GM12878 (cell line): ENCODE measurements around the gene PTPRM. TPM values are rescaled to one million over a fixed set of nuclear protein-coding genes. Genes with fewer than 3 reads are reported as not detected.

Source experiments
- ATAC-seq: fragments of 200-7000 bp; cut with Tn5 transposase; 3 replicates; pipeline ENCODE4 v1.9.1; 2020; ENCODE audit warnings: mild to moderate bottlenecking, moderate library complexity
- BruUV-seq: library from RNA; stranded (reverse); fragments of 400-500 nt; replicated peaks from 2 replicates; lab custom pipeline; 2021; lab: Mats Ljungman, UMichigan
- CTCF ChIA-PET: fragments of 300-600 bp; sonication (Branson Sonifier 250); formaldehyde crosslinking; extraction: SDS; loops from one replicate; lab custom pipeline; 2021; ENCODE audit warnings: inconsistent platforms; lab: Yijun Ruan, JAX
- POLR2A ChIA-PET: fragments of 350-600 bp; formaldehyde crosslinking; extraction: SDS; loops from one replicate; lab custom pipeline; 2021; ENCODE audit warnings: inconsistent platforms; lab: Charles Lee
- RAD21 ChIA-PET: fragments of 300-600 bp; sonication (Branson Sonifier 250); formaldehyde crosslinking; loops from one replicate; lab custom pipeline; 2023; ENCODE audit warnings: antibody characterized with exemption; ENCODE audit not compliant: unreplicated experiment; lab: Charles Lee
- SMC1A ChIA-PET: fragments of 300-600 bp; sonication (Branson Sonifier 250); formaldehyde crosslinking; loops from one replicate; lab custom pipeline; 2023; ENCODE audit not compliant: unreplicated experiment, uncharacterized antibody; lab: Charles Lee
- DNase-seq: peaks from one replicate; pipeline ENCODE4 v3.0.0-alpha.2; 2011; ENCODE audit warnings: low read depth, low spot score
- FAIRE-seq: peaks from 3 replicates; lab custom pipeline; 2011; peaks lifted over from hg19 to GRCh38; lab: Jason Lieb, UNC
- H2AFZ ChIP-seq: 2 replicates; pipeline ENCODE4 v1.6.0; 2011; ENCODE audit warnings: low read depth, low read length, control low read depth; ENCODE audit not compliant: control insufficient read depth
- H3K27ac ChIP-seq: 2 replicates; pipeline ENCODE4 v1.5.1; 2011; ENCODE audit warnings: control low read depth; ENCODE audit not compliant: control insufficient read depth, insufficient read depth
- H3K27me3 ChIP-seq, 2 experiments: replicated peaks in 1 of 2; 2 replicates each; pipeline versions ENCODE4 v1.6.0 to v1.6.1; 2011; ENCODE audit warnings: low read length in 1 of 2; ENCODE audit not compliant: control insufficient read depth in 2 of 2, insufficient read depth in 2 of 2
- H3K36me3 ChIP-seq, 2 experiments: 2 replicates each; pipeline ENCODE4 v1.5.1; 2011; ENCODE audit warnings: low read length in 1 of 2; ENCODE audit not compliant: control insufficient read depth in 2 of 2, insufficient read depth in 2 of 2
- H3K4me1 ChIP-seq: 2 replicates; pipeline ENCODE4 v1.6.1; 2011; ENCODE audit warnings: mild to moderate bottlenecking, low read length, moderate library complexity, mixed read lengths; ENCODE audit not compliant: control insufficient read depth, insufficient read depth
- H3K4me2 ChIP-seq: 2 replicates; pipeline ENCODE4 v1.6.0; 2011; ENCODE audit warnings: control low read depth; ENCODE audit not compliant: control insufficient read depth, insufficient read depth
- H3K4me3 ChIP-seq: fragments of 200-600 bp; sonication (generic); 2 replicates; pipeline ENCODE4 v1.5.1; 2016
- H3K79me2 ChIP-seq: 2 replicates; pipeline ENCODE4 v1.6.0; 2011; ENCODE audit warnings: low read length; ENCODE audit not compliant: control insufficient read depth, insufficient read depth
- H3K9ac ChIP-seq: 2 replicates; pipeline ENCODE4 v1.8.0; 2011; ENCODE audit warnings: low read length, control low read depth, mixed read lengths; ENCODE audit not compliant: control insufficient read depth, insufficient read depth
- H3K9me3 ChIP-seq: replicated peaks from 3 replicates; pipeline ENCODE4 v1.5.1; 2011; ENCODE audit warnings: mild to moderate bottlenecking, low read length; ENCODE audit not compliant: control insufficient read depth, insufficient read depth
- H4K20me1 ChIP-seq: 2 replicates; pipeline ENCODE4 v1.6.0; 2011; ENCODE audit not compliant: control insufficient read depth, insufficient read depth
- BACH1 ChIP-seq: fragments of 450-650 bp; IDR thresholded peaks from 2 replicates; pipeline ENCODE4 v1.6.1; 2017; ENCODE audit warnings: mild to moderate bottlenecking, borderline replicate concordance
- MEF2B ChIP-seq: fragments of 450-650 bp; IDR thresholded peaks from 2 replicates; pipeline ENCODE4 v1.6.1; 2018; ENCODE audit warnings: mild to moderate bottlenecking, moderate library complexity; ENCODE audit not compliant: partially characterized antibody, poor library complexity, severe bottlenecking
- NFXL1 ChIP-seq: fragments of 450-650 bp; IDR thresholded peaks from 2 replicates; pipeline ENCODE4 v1.6.1; 2017; ENCODE audit warnings: antibody characterized with exemption, mild to moderate bottlenecking, borderline replicate concordance
- WGBS: methylation state at CpG from one replicate; pipeline ENCODE4 v1.1.6; 2016; ENCODE audit warnings: low lambda C conversion rate; ENCODE audit not compliant: insufficient replicate concordance, insufficient coverage; ENCODE audit errors: missing lambda C conversion rate; 5-methylcytosine and 5-hydroxymethylcytosine counted together
- in situ Hi-C: fragments of 300-500 bp; cut with MboI; formaldehyde crosslinking; loops from 9 replicates; pipeline ENCODE4 v1.14.3; 2018; ENCODE audit warnings: mixed read lengths
- intact Hi-C: fragments of 100-400 bp; cut with micrococcal nuclease; formaldehyde crosslinking; loops from one replicate; pipeline ENCODE4 v1.14.2; 2022; ENCODE audit not compliant: unreplicated experiment
- polyA plus RNA-seq, 11 experiments: library from polyadenylated mRNA; depleted of rRNA in 4 of 11; unstranded in 6 of 11; stranded (reverse) in 5 of 11; fragments of >200 nt; fragmentation: Nextera tagmentation in 4 of 11; fragmentation: Illumina TruSeq in 1 of 11; extraction: Ambion mirVana in 4 of 11; extraction: Trizol in 1 of 11; gene quantifications; 1 replicate in 1 of 11; 2 replicates in 10 of 11; pipeline versions ENCODE4 v1.2.1 to v1.2.3, GENCODE V29; 2011 to 2016; ENCODE audit warnings: inconsistent platforms in 2 of 11, missing spikeins in 2 of 11, low read depth in 1 of 11
- total RNA-seq, 4 experiments: library from RNA; depleted of rRNA in 3 of 4; stranded (reverse); fragments of >200 nt in 3 of 4; fragmentation: Illumina TruSeq in 1 of 4; extraction: Trizol in 1 of 4; gene quantifications; 2 replicates each; pipeline versions ENCODE4 v1.2.1 to v1.2.3, GENCODE V29; 2013 to 2021
- TF ChIP-seq, protein P1 (sequence below): fragments of 450-650 bp; formaldehyde crosslinking; IDR thresholded peaks from 2 replicates; pipeline ENCODE4 v1.4.0; 2020; ENCODE audit warnings: mild to moderate bottlenecking, moderate library complexity
- TF ChIP-seq, protein P2 (sequence below): IDR thresholded peaks from 2 replicates; pipeline ENCODE4 v1.6.1; 2011; ENCODE audit warnings: mild to moderate bottlenecking, low read depth, low read length, moderate library complexity; ENCODE audit not compliant: insufficient replicate concordance
- TF ChIP-seq, protein P3 (sequence below): fragments of 450-650 bp; IDR thresholded peaks from 2 replicates; pipeline ENCODE4 v1.6.1; 2017; ENCODE audit warnings: mild to moderate bottlenecking, moderate library complexity

Gene PTPRM
- total and polyA plus RNA-seq, 10 of the 15 experiments (the other 5 are each of a cell fraction or from before 2014, with no cell fraction given), result 0.07 to 22.6 (median 0.60) TPM

- SMC1A ChIA-PET, result no interaction called here
- TF ChIP-seq, protein P1, sequence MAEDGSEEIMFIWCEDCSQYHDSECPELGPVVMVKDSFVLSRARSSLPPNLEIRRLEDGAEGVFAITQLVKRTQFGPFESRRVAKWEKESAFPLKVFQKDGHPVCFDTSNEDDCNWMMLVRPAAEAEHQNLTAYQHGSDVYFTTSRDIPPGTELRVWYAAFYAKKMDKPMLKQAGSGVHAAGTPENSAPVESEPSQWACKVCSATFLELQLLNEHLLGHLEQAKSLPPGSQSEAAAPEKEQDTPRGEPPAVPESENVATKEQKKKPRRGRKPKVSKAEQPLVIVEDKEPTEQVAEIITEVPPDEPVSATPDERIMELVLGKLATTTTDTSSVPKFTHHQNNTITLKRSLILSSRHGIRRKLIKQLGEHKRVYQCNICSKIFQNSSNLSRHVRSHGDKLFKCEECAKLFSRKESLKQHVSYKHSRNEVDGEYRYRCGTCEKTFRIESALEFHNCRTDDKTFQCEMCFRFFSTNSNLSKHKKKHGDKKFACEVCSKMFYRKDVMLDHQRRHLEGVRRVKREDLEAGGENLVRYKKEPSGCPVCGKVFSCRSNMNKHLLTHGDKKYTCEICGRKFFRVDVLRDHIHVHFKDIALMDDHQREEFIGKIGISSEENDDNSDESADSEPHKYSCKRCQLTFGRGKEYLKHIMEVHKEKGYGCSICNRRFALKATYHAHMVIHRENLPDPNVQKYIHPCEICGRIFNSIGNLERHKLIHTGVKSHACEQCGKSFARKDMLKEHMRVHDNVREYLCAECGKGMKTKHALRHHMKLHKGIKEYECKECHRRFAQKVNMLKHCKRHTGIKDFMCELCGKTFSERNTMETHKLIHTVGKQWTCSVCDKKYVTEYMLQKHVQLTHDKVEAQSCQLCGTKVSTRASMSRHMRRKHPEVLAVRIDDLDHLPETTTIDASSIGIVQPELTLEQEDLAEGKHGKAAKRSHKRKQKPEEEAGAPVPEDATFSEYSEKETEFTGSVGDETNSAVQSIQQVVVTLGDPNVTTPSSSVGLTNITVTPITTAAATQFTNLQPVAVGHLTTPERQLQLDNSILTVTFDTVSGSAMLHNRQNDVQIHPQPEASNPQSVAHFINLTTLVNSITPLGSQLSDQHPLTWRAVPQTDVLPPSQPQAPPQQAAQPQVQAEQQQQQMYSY (CRISPR knock-in tag), result no peak
- no peak for TF ChIP-seq MEF2B
- TF ChIP-seq, protein P2, sequence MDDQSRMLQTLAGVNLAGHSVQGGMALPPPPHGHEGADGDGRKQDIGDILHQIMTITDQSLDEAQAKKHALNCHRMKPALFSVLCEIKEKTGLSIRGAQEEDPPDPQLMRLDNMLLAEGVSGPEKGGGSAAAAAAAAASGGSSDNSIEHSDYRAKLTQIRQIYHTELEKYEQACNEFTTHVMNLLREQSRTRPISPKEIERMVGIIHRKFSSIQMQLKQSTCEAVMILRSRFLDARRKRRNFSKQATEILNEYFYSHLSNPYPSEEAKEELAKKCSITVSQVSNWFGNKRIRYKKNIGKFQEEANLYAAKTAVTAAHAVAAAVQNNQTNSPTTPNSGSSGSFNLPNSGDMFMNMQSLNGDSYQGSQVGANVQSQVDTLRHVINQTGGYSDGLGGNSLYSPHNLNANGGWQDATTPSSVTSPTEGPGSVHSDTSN, result no peak
- TF ChIP-seq, protein P3, sequence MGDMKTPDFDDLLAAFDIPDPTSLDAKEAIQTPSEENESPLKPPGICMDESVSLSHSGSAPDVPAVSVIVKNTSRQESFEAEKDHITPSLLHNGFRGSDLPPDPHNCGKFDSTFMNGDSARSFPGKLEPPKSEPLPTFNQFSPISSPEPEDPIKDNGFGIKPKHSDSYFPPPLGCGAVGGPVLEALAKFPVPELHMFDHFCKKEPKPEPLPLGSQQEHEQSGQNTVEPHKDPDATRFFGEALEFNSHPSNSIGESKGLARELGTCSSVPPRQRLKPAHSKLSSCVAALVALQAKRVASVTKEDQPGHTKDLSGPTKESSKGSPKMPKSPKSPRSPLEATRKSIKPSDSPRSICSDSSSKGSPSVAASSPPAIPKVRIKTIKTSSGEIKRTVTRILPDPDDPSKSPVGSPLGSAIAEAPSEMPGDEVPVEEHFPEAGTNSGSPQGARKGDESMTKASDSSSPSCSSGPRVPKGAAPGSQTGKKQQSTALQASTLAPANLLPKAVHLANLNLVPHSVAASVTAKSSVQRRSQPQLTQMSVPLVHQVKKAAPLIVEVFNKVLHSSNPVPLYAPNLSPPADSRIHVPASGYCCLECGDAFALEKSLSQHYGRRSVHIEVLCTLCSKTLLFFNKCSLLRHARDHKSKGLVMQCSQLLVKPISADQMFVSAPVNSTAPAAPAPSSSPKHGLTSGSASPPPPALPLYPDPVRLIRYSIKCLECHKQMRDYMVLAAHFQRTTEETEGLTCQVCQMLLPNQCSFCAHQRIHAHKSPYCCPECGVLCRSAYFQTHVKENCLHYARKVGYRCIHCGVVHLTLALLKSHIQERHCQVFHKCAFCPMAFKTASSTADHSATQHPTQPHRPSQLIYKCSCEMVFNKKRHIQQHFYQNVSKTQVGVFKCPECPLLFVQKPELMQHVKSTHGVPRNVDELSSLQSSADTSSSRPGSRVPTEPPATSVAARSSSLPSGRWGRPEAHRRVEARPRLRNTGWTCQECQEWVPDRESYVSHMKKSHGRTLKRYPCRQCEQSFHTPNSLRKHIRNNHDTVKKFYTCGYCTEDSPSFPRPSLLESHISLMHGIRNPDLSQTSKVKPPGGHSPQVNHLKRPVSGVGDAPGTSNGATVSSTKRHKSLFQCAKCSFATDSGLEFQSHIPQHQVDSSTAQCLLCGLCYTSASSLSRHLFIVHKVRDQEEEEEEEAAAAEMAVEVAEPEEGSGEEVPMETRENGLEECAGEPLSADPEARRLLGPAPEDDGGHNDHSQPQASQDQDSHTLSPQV, result no peak
- TF ChIP-seq NFXL1, result no peak
- no peak for TF ChIP-seq BACH1
- Histone ChIP-seq H2AFZ (no peak overlapping the region), H3K4me1 (no peaks in the 10 kb centered on the region), H3K79me2 (no peaks in the 10 kb centered on the region), H3K27ac (no peak overlapping the region), H4K20me1 (no peaks in the 10 kb centered on the region), H3K27me3 (no peaks in the 10 kb centered on the region), H3K9me3 (no peaks in the 10 kb centered on the region; the same call in 2 of the 3 replicates), H3K9ac (no peak overlapping the region), H3K36me3 (no peaks in the 10 kb centered on the region), H3K4me3 (no peak overlapping the region), H3K4me2 (no peak overlapping the region)
- RAD21 ChIA-PET, result no interaction called here
- intact Hi-C loops, result no loop called here
- no TSS peak for BruUV-seq
- POLR2A ChIA-PET, result no interaction called here
- DNase-seq (no peak), ATAC-seq (no peak), FAIRE-seq (no peak)
- CTCF ChIA-PET, result no interaction called here
- WGBS, result 62% methylated on average over 8 of the region's 8 CpGs
- in situ Hi-C loops, result no loop called here
These were observed 845.0 kb downstream of the PTPRM start for GRCh38 chr18:8412117-8412516.
